ENCODE measurements around the gene PGM1.

GRCh38 chr1:63600248-63600647 is 7.0 kb downstream of the PGM1 start:
- no peak for TF ChIP-seq CTCF (conservative IDR thresholded peaks at IDR 0.05)
- no peak for TF ChIP-seq EZH2 (IDR thresholded peaks at IDR 0.05; ENCODE audit: low read depth)
